HG03064 (cell line): ENCODE measurements around the gene RDX.
"Not testable (repeated sequence)": the region's sequence is repeated elsewhere in the genome, so short reads cannot be mapped to it uniquely, and the experiment has no call there.

Experiments
- ATAC-seq: cut with Tn5 transposase; IDR thresholded peaks from one replicate; pipeline ENCODE4 v1.9.1; 2021; ENCODE audit warnings: low read depth; ENCODE audit not compliant: unreplicated experiment

Gene RDX

GRCh38 chr11:110208678-110209312 is 87.6 kb downstream of the RDX start:
- ATAC-seq, result not testable (repeated sequence)

GRCh38 chr11:110207123-110207522 is 89.3 kb downstream of the RDX start:
- no peak for ATAC-seq

GRCh38 chr11:110200836-110201235 is 95.6 kb downstream of the RDX start:
- no peak for ATAC-seq

GRCh38 chr11:110200241-110200640 is 96.2 kb downstream of the RDX start:
- ATAC-seq, result no peak

DNA sequence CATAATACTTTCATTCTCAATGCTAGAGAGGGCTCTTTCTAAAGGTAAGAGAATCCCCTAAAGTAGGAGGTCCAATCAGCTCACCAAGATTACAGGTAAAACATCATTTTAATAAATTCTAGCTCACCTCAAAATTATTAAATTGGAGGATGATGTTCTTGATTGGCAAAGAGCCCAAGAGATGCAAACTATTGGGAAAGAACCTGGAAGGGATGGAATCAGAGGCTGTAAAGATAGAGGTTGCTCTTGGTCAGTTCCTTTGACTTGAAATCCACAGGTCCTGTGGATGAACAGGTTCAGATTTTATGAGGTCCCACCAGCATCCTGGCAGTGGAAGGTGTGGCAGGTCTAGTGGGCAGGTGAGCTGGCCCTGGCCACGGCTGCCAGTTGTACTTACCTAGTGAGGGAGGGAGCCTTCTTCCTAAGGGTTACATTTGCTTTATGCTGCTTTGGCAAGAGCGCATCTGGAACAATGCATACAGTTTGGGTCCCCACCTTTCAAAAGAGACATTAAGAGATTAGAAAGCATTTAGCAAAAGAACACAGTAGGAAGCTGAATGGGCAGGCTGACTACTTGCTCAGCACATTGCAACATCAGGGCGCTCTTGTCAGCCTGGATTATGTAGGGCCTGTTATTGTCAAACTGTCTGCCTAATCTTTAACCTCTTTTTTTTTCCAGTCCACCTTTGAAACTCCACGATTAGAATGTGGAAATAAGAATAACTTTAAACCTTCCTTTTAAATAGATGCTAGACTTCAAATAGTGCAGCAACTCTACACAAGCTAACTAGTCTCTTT is 97.0 kb downstream of the RDX start:
- ATAC-seq, result no peak

DNA sequence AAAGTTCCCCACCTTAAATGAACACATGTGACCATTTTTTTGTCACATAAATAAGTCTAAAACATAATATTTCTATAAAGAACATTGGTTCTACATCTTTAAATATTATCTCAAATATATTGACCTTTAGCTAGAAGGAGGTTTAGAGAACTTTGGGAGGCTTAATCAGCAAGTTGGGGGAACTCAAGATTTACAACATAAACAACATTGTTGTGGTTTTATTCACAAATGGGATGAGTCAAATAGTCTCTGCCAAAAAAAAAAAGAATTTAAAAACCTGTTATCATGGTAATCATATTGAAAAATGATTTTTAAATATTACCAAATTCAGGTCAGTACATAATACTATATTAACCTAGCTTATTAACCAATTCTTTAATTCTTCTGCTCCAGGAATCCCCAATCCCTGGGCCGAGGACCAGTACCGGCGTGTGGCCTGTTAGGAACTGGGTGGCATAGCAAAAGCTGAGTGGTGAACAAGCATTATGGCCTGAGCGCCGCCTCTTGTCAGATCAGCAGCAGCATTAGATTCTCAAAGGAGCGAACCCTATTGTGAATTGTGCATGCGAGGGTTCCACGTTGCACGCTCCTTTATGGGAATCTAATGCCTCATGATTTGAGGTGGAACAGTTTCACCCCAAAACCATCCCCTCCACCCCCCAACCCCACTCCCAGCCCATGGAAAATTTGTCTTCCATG is 98.2 kb downstream of the RDX start:
- no peak for ATAC-seq

- ATAC-seq, result no peak
Observed at GRCh38 chr11:110196884-110197420, 99.5 kb downstream of the RDX start.

GRCh38 chr11:110196241-110196754 is 100.1 kb downstream of the RDX start:
- ATAC-seq, result no peak

GRCh38 chr11:110194211-110194766 is 102.1 kb downstream of the RDX start:
- ATAC-seq, result not testable (repeated sequence)

DNA sequence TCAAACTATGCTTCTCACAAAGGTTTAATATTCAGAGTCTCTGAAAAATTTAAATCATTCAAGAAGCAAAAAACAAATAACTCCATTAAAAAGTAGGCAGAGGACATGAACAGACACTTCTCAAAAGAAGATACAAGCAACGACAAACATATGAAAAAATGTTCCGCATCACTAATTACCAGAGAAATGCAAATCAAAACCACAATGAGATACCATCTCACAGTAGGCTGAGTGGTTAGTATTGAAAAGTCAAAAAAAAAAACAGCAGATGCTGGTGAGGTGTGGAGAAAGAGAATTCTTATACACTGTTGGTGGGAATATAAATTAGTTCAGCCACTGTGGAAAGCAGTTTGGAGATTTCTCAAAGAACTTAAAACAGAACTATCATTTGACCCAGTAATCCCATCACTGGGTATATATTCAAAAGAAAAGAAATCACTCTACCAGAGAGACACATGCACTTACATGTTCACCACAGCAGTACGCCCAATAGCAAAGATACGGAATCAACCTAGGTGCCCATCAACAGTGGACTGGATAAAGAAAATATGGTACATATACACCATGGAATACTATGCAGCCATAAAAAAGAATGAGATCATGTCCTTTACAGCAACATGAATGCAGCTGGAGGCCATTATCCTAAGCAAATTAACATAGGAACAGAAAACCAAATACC is 103.7 kb downstream of the RDX start:
- ATAC-seq, result peak; percentile 69

DNA sequence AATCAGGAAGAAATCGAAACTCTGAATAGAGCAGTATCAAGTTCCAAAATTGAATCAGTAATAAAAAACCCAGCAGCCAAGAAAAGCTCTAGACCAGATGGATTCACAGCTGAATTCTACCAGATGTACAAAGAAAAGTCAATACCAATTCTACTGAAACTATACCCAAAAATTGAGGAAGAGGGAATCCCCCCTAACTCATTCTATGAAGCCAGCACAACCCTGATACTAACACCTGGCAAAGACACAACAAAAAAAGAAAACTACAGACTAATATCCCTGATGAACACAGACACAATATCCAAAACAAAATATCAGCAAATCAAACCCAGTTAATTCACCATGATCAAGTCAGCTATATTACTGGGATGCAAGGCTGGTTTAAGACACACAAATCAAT is 105.5 kb downstream of the RDX start:
- no peak for ATAC-seq

GRCh38 chr11:110187731-110188130 is 108.7 kb downstream of the RDX start:
- ATAC-seq, result no peak

DNA sequence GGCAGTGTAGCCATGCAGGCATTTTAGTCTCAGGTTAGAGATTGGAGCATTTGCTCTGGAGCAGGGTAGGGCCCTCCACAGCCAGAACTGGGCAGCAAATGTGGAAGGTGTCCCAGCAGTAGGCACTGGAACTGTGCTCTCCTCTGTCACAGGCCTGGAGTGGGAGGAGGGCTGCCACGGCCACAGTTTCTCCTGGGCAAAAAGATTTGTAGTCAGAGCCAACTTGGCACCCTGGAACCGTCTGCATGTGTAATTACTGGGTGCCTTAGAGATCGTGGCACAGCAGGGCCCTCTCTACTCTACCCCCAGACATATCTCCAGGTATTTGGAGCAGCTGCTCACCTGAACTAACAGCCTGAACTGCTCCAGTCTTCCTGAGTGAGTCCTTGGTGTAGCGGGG is 109.5 kb downstream of the RDX start:
- no peak for ATAC-seq

- no peak for ATAC-seq
Observed at GRCh38 chr11:110186456-110186855, 110.0 kb downstream of the RDX start.

DNA sequence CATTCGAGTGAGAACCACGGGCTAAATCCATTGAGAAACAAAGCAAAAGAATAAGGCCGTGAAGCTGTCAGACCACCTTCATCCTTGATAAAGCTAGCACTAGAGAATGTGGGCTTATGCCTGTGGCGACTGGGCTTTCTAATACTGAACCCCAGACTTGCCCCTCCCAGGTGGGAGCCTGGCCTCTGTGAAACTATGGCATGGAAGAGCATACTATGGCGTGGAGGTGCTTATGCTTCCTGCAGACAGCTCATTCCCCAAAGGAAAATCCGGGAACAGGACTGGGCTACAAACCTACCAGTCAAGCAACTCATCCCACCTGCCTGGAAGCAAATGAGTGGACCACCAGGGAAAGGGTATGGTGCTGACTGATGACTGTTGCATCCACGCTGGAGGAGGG is 110.8 kb downstream of the RDX start:
- no peak for ATAC-seq

DNA sequence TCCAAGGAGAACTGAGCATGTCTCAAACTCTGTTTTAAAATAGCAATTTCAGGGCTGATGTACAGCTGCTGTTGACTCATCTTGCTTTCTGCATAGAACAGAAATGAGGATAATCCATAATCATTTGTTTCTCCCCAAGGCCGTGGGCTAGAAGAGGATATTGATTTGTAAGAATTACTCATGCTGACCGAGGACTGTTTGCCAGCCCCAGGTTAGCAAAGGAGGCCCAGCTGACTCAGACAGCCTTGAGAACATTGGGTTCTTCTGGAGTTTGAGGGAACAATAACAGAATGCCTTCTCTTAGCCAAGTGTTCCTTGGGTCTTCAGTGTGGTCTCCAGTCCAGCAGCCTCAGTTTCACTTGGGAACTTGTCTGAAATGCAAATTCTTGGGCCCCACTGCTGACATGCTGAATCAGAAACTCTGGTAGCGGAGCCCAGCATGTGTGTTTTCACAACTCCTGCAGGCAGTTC is 111.3 kb downstream of the RDX start:
- no peak for ATAC-seq

DNA sequence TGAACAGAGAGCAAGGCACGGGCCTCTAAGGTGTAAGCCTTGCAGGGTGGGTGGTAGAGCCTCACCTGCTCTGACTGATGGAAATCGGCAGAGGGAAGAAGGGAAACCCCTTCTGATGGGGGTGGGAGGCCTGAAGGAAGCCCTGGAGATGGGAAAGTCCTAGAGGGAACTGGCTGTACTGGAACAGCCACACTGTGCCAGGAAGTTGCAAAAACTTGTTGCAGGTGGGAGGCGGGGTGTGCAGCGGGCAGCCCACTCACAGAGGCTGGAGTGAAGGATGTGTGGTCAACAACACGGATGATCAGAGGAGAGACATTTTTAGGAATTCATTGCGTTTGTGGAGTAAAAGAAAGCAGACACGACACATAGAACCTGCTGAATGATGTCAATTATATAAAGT is 112.0 kb downstream of the RDX start:
- no peak for ATAC-seq

DNA sequence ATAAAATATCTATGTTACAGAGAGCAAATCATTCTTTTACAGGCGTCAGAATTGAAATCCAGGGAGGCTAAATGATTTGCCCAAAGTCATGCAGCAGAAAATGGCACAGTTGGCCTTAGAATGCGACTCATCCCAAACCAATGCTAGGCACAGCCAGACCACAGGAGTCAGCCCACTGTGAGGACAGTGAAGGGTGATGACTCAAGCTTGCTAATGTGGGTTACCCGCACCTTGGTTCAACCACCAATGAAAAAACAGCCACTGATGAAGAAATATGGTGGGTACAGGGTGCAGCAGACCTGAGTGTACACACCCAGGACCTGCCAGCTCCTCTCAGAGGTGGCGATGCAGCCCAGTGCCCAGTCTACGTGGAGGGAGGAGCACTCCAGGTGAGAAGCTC is 113.5 kb downstream of the RDX start:
- ATAC-seq, result no peak

- ATAC-seq, result no peak
Observed at GRCh38 chr11:110179064-110179463, 117.3 kb downstream of the RDX start.

- no peak for ATAC-seq
Observed at GRCh38 chr11:110177086-110177456, 119.3 kb downstream of the RDX start.
